ENCODE results near the gene ZBTB20.

Gene ZBTB20

DNA sequence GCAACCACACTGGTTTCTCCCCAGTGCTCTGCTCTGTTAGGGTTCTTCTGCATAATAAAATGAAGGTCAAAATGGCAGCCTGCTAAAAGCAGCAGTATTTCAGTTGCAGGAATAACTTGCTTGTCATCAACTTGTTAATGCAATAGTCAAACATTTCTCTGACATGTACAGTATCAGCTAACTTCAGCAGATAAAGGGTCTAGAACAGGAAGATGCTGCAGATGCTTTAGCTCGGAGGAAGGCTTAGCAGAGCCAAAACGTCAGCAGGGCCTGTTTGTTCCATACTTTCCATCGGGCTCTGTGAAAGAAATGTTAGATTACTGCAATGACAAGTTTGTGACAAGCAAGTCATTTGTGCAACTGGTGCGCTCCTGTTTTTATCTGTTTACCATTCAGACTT, 561.4 kb downstream of the ZBTB20 start:
- no peak overlapping the region for H3K4me3 ChIP-seq (ENCODE audit: control insufficient read depth, low read depth, low read length)
- DNase-seq (ENCODE audit: low read depth), result no peak
- TF ChIP-seq CTCF (IDR thresholded peaks at IDR 0.05; ENCODE audit: control insufficient read depth, insufficient read depth, low read depth, low read length, missing control alignments), result no peak

- no peak for DNase-seq (ENCODE audit: low read depth)
- no peak for TF ChIP-seq CTCF (IDR thresholded peaks at IDR 0.05; ENCODE audit: control insufficient read depth, insufficient read depth, low read depth, low read length, missing control alignments)
- H3K4me3 ChIP-seq (ENCODE audit: control insufficient read depth, low read depth, low read length), result no peak overlapping the region
Observed at GRCh38 chr3:114584734-114585371, 562.2 kb downstream of the ZBTB20 start.

GRCh38 chr3:114582929-114583328, 564.2 kb downstream of the ZBTB20 start:
- DNase-seq (ENCODE audit: low read depth), result no peak
- no peak overlapping the region for H3K4me3 ChIP-seq (ENCODE audit: control insufficient read depth, low read depth, low read length)
- TF ChIP-seq CTCF (IDR thresholded peaks at IDR 0.05; ENCODE audit: control insufficient read depth, insufficient read depth, low read depth, low read length, missing control alignments), result no peak

DNA sequence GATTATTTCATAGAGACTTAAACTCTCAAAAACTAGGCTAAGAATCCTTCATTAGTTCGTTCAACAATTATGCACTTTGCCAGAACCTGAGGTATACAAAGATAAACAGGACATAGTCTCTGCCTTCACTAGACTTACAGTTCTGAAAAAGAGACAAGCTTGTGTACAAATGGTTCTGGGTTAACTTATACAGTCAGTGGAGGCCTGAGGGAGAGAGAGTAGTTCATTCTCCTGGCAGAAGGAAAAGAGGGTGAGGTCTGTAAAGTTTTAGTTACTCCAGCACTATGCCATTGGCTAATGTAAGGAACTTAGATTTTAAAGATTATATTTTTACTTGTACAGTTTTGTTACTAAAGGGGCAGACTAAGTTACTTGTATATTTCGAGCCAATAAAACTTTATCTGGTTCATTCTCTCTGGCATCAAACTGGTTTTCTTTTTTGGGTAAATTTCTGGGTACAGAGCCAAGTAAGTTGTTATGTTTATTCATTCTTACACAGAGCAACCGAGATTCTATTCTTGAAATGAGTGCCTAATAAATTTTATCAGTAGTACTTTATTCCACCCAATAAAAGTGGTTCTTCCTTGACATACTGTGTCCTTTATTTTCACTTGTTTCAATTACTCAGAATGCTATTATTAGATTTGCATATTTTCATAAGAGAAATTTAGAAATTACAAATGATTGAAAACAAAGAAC, 574.6 kb downstream of the ZBTB20 start:
- no peak for DNase-seq (ENCODE audit: low read depth)
- TF ChIP-seq CTCF (IDR thresholded peaks at IDR 0.05; ENCODE audit: control insufficient read depth, insufficient read depth, low read depth, low read length, missing control alignments), result no peak
- no peak overlapping the region for H3K4me3 ChIP-seq (ENCODE audit: control insufficient read depth, low read depth, low read length)

DNA sequence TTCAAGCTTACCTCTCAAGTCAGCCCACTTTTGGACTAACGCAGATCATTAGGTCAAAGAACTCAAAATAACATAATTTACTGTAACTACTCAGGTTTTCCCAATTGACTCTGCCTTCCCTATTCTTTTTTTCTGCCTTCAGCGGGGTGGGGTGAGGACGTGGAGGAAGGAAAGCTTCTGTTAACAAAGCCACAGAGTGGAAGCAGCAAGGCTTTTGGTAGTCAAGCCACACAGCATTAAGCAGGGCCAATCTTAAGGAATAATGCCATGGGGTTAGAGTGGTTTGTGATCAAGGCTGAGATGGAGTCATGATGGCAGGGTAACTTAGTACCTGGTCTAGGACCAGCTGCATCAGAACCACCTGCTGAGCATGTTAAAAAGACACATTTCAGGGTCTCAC, 575.7 kb downstream of the ZBTB20 start:
- no peak for TF ChIP-seq CTCF (IDR thresholded peaks at IDR 0.05; ENCODE audit: control insufficient read depth, insufficient read depth, low read depth, low read length, missing control alignments)
- no peak overlapping the region for H3K4me3 ChIP-seq (ENCODE audit: control insufficient read depth, low read depth, low read length)
- DNase-seq (ENCODE audit: low read depth), result no peak

DNA sequence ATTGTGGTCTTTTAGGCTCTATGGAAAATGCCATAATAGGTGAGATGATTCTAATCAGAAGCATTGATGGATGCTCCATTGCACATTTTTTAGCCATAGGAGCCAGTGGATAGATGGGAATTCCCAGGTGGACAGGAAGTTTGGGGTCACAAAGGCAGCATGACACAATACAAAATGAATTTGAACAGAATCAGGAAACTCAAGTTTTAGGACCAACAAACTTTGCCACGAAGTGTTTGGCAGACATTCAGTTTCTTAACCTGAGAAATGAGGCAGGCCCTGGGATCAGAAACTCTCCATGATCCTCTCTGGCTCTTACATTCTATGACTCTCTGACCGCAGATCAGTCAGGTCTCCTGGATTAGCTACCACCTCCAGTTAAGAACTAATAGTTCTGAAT, 577.9 kb downstream of the ZBTB20 start:
- no peak for TF ChIP-seq CTCF (IDR thresholded peaks at IDR 0.05; ENCODE audit: control insufficient read depth, insufficient read depth, low read depth, low read length, missing control alignments)
- DNase-seq (ENCODE audit: low read depth), result no peak
- no peak overlapping the region for H3K4me3 ChIP-seq (ENCODE audit: control insufficient read depth, low read depth, low read length)
